SU-DHL-6 (cell line): ENCODE measurements around the gene USP47.

Source experiments
- H2AFZ ChIP-seq: fragments of 200-600 bp; sonication (generic); 2 replicates; pipeline ENCODE4 v1.6.1; 2014; ENCODE audit warnings: low read depth, mild to moderate bottlenecking, moderate library complexity, mixed read lengths, antibody characterized with exemption, low read length; ENCODE audit not compliant: severe bottlenecking
- H3F3A ChIP-seq: fragments of 200-600 bp; shearing (Covaris generic); 2 replicates; pipeline ENCODE4 v1.6.0; 2016; ENCODE audit warnings: antibody characterized with exemption, mild to moderate bottlenecking; ENCODE audit not compliant: insufficient read depth
- H3K27ac ChIP-seq: fragments of 200-600 bp; sonication (generic); 2 replicates; pipeline ENCODE4 v1.5.1; 2016; ENCODE audit warnings: low read depth, mild to moderate bottlenecking, low read length, moderate library complexity, mixed read lengths
- H3K27me3 ChIP-seq: fragments of 200-600 bp; sonication (generic), shearing (Covaris generic); 2 replicates; pipeline ENCODE4 v1.6.0; 2014; ENCODE audit warnings: mild to moderate bottlenecking, low read length
- H3K36me3 ChIP-seq: fragments of 200-600 bp; sonication (generic); 2 replicates; pipeline ENCODE4 v1.6.1; 2014; ENCODE audit warnings: mild to moderate bottlenecking, low read length, mixed read lengths
- H3K4me2 ChIP-seq: fragments of 300-600, 200-600 bp; shearing (Covaris generic), sonication (generic); 2 replicates; pipeline ENCODE4 v1.6.0; 2014; ENCODE audit warnings: low read length, low read depth, mild to moderate bottlenecking; ENCODE audit not compliant: poor library complexity, severe bottlenecking
- H3K4me3 ChIP-seq: fragments of 200-600 bp; sonication (generic); 2 replicates; pipeline ENCODE4 v1.5.1; 2014; ENCODE audit warnings: antibody characterized with exemption, low read length, mild to moderate bottlenecking, mixed read lengths; ENCODE audit not compliant: insufficient read depth, poor library complexity, severe bottlenecking
- H3K79me2 ChIP-seq: fragments of 200-600 bp; sonication (generic); 2 replicates; pipeline ENCODE4 v1.6.1; 2014; ENCODE audit warnings: mild to moderate bottlenecking, low read length, moderate library complexity; ENCODE audit not compliant: insufficient read depth
- H3K9ac ChIP-seq: fragments of 200-600 bp; sonication (generic); 2 replicates; pipeline ENCODE4 v1.7.0; 2014; ENCODE audit warnings: mild to moderate bottlenecking, low read length
- H3K9me2 ChIP-seq: fragments of 200-600 bp; sonication (generic); replicated peaks from 2 replicates; pipeline ENCODE4 v1.6.1; 2014; ENCODE audit warnings: low read length; ENCODE audit not compliant: insufficient read depth
- H3K9me3 ChIP-seq: fragments of 200-600 bp; sonication (generic); 2 replicates; pipeline ENCODE4 v1.6.1; 2014; ENCODE audit warnings: low read length, mixed read lengths; ENCODE audit not compliant: insufficient read depth
- H4K20me1 ChIP-seq: fragments of 200-600 bp; sonication (generic); 2 replicates; pipeline ENCODE4 v1.6.1; 2014; ENCODE audit warnings: low read depth, mild to moderate bottlenecking, antibody characterized with exemption, low read length, moderate library complexity, mixed read lengths
- EZH2phosphoT487 ChIP-seq: fragments of 200-600 bp; sonication (generic), shearing (Covaris generic); conservative IDR thresholded peaks from 2 replicates; pipeline ENCODE4 v1.6.1; 2018; ENCODE audit warnings: mild to moderate bottlenecking, antibody characterized with exemption, low read length, moderate library complexity, mixed read lengths
- TF ChIP-seq, protein P1 (sequence below): fragments of 200-600 bp; sonication (generic); IDR thresholded peaks from one replicate; pipeline ENCODE4 v1.5.1; 2017; ENCODE audit warnings: antibody characterized with exemption, mild to moderate bottlenecking, low read length, moderate library complexity; ENCODE audit not compliant: insufficient read depth, poor library complexity, severe bottlenecking

USP47 gene

DNA sequence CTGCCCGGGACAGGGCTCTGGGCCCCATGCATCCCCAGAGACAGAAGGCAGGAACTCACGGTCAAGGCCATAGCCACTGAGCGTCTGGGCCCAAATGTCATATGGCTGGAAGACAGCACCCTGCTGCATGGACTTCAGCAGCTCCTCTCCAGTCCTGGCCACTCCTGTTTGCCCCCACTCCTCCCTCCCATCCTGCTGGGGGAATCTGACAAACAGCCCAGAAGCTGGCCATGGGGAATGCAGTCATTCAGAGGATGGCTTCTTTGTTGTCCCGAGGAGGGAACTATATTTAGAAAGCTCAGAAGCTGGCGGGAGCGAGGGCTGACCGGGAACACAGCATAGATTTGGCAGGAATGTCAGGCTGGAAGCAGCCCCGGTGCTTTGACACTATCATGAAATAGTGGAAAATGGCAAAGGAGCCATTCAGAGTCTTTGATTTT is 131.6 kb downstream of the USP47 start:
- Histone ChIP-seq H3K27me3 (no peaks in the 10 kb centered on the region), H3K9ac (no peak overlapping the region), H4K20me1 (no peaks in the 10 kb centered on the region), H3K9me3 (no peaks in the 10 kb centered on the region), H3K4me3 (no peak overlapping the region), H3K9me2 (no peaks in the 10 kb centered on the region), H3K27ac (no peak overlapping the region), H3F3A (no peaks in the 10 kb centered on the region), H3K36me3 (no peaks in the 10 kb centered on the region), H3K4me2 (no peak overlapping the region), H2AFZ (no peak overlapping the region), H3K79me2 (no peaks in the 10 kb centered on the region)
- no peak for TF ChIP-seq EZH2phosphoT487
- TF ChIP-seq, protein P1, sequence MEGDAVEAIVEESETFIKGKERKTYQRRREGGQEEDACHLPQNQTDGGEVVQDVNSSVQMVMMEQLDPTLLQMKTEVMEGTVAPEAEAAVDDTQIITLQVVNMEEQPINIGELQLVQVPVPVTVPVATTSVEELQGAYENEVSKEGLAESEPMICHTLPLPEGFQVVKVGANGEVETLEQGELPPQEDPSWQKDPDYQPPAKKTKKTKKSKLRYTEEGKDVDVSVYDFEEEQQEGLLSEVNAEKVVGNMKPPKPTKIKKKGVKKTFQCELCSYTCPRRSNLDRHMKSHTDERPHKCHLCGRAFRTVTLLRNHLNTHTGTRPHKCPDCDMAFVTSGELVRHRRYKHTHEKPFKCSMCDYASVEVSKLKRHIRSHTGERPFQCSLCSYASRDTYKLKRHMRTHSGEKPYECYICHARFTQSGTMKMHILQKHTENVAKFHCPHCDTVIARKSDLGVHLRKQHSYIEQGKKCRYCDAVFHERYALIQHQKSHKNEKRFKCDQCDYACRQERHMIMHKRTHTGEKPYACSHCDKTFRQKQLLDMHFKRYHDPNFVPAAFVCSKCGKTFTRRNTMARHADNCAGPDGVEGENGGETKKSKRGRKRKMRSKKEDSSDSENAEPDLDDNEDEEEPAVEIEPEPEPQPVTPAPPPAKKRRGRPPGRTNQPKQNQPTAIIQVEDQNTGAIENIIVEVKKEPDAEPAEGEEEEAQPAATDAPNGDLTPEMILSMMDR, result no peak

DNA sequence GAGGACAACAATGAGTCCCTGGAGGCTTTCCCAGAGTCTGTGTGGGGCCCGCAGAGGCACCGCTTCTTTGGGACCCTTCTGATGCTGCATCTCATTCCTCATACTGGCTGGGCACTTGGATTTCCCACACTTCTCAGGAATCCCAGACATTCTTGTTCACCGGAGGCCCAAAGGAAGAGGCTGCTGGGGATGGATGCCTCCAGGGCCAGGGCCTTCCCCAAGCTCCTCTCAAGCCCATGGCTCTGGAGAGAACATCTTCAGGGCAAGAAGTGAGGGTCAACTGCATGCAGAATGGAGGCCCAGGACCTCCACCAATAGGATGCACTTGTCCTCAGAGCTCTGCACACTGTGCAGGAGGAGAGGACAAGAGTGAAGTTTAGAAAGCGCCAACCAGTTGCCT is 132.1 kb downstream of the USP47 start:
- H3K27me3 ChIP-seq, result no peaks in the 10 kb centered on the region
- no peaks in the 10 kb centered on the region for H3K79me2 ChIP-seq
- no peak overlapping the region for H3K27ac ChIP-seq
- no peak for TF ChIP-seq EZH2phosphoT487
- TF ChIP-seq, protein P1, result no peak
- H3K4me2 ChIP-seq, result no peak overlapping the region
- H2AFZ ChIP-seq, result no peak overlapping the region
- no peaks in the 10 kb centered on the region for H3F3A ChIP-seq
- no peaks in the 10 kb centered on the region for H3K9me3 ChIP-seq
- no peaks in the 10 kb centered on the region for H4K20me1 ChIP-seq
- no peaks in the 10 kb centered on the region for H3K9me2 ChIP-seq
- no peak overlapping the region for H3K4me3 ChIP-seq
- H3K9ac ChIP-seq, result no peak overlapping the region
- H3K36me3 ChIP-seq, result no peaks in the 10 kb centered on the region

DNA sequence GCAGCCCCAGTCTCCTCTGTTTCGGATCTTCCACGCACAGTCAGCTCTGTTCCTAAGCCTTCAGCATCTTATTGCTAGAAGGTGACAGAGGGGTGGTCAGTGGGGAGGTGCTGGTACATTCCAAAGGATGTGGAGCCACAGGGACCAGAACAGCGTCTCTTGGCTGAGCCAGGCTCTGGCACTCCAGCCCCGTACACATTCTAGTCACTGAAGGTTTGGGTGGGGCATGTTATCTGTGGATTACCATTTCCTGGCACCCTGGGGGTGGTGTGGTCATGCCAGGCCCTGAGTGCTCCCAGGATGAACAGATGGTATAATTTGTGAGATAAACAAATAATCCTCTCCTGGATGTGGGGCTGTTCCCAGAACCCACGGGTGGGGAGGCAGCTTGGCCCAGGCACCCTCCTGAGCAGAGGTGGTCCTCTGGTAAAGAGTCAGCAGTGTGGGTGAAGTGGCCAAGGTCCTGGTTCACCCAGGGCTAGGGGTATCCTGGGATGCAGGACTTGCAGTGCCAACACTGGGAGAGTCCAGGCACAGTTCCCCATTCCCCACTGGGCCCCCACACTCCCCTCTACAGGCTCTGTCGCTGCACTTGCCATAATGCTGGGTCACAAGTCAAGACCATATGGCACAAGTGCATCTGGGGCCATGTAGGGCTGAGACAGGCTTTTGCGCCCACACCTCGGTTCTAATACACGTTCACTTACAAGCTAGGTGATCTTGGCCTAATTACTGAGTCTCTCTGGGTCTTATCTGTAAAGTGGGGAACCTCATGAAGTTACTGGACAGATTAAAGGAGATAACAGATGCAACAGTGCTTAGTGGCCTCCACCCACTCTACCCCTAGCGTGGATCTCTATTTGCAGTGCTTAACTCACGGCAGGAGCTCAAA is 133.7 kb downstream of the USP47 start:
- TF ChIP-seq EZH2phosphoT487, result no peak
- TF ChIP-seq, protein P1, result no peak
- Histone ChIP-seq H3K9ac (no peak overlapping the region), H3K4me3 (no peak overlapping the region), H2AFZ (no peak overlapping the region), H3K36me3 (no peaks in the 10 kb centered on the region), H3K27ac (no peak overlapping the region), H3K9me2 (no peaks in the 10 kb centered on the region), H3K9me3 (no peaks in the 10 kb centered on the region), H3K27me3 (no peaks in the 10 kb centered on the region), H3F3A (no peaks in the 10 kb centered on the region), H3K4me2 (no peak overlapping the region), H4K20me1 (no peaks in the 10 kb centered on the region), H3K79me2 (no peaks in the 10 kb centered on the region)
